ENCODE data around the gene VASH1.

VASH1 gene

DNA sequence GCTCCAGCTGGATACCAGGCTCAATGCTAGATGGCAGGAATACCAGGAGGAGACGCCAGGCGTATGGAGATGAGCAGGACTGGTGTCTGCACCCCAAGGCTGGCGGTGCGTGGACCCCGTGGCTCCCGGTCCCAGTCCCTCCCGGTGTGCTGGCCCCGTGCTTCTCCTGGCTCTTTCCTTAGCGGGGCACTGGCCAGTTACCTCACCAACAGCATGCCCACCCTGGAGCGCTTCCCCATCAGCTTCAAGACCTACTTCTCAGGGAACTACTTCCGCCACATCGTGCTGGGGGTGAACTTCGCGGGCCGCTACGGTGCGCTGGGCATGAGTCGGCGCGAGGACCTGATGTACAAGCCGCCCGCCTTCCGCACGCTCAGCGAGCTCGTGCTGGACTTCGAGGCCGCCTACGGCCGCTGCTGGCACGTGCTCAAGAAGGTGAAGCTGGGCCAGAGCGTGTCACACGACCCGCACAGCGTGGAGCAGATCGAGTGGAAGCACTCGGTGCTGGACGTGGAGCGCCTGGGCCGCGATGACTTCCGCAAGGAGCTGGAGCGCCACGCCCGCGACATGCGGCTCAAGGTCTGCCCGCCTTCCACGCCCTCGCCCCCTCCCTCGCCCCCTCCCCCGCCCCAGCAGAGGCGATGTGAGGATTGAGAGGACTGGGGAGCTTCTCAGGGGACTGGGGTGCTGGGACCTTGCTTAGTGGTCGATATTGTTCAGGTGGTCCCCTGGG, 14.6 kb downstream of the VASH1 start:
- CTCF ChIA-PET = interaction anchor here (0.6 to 3.6 kb wide), 4 partner anchors 15 to 65 kb away, joined by 3 to 14 read pairs (median 3); no protein-coding TSS in a partner anchor
- POLR2A ChIA-PET = no interaction called here
- Histone ChIP-seq H3K27ac (ENCODE audit: extremely low read depth, low read depth, low read length) (no peak overlapping the region), H3K4me3 (ENCODE audit: low read depth, low read length) (no peak overlapping the region), H3K4me1 (ENCODE audit: control insufficient read depth, insufficient read depth, low read length) (0 out of 2 replicates have a peak, but pooled peaks cover 2% of the 10 kb centered on the region), H3K9me3 (ENCODE audit: control insufficient read depth, insufficient read depth, low read depth, low read length) (no peaks in the 10 kb centered on the region), H3K36me3 (ENCODE audit: control insufficient read depth in 2 of 2, insufficient read depth in 1 of 2, low read length in 2 of 2) (peaks cover 0 to 22% of the 10 kb centered on the region in 2 experiments; a peak in 1 of 3 replicates)
- TF ChIP-seq SP3 (tag by site-specific recombination; IDR thresholded peaks at IDR 0.05) = no peak
- TF ChIP-seq OSR2 (tag by site-specific recombination; IDR thresholded peaks at IDR 0.05) = no peak
- no peak for TF ChIP-seq ZNF16 (tag by site-specific recombination; IDR thresholded peaks at IDR 0.05; ENCODE audit: low read depth)

- Histone ChIP-seq H3K36me3 (ENCODE audit: control insufficient read depth in 2 of 2, insufficient read depth in 1 of 2, low read length in 2 of 2) (peaks cover 0 to 30% of the 10 kb centered on the region in 2 experiments; a peak in 1 of 3 replicates), H3K4me1 (ENCODE audit: control insufficient read depth, insufficient read depth, low read length) (0 out of 2 replicates have a peak, but pooled peaks cover 2% of the 10 kb centered on the region), H3K9me3 (ENCODE audit: control insufficient read depth, insufficient read depth, low read depth, low read length) (no peaks in the 10 kb centered on the region), H3K4me3 (ENCODE audit: low read depth, low read length) (no peak overlapping the region), H3K27ac (ENCODE audit: extremely low read depth, low read depth, low read length) (no peak overlapping the region)
- ChIA-PET CTCF (interaction anchor here (1.0 to 3.6 kb wide), 4 partner anchors 9 to 66 kb away, joined by 3 to 14 read pairs (median 4); no protein-coding TSS in a partner anchor), POLR2A (no interaction called here)
- TF ChIP-seq ZNF768 (tag by site-specific recombination; IDR thresholded peaks at IDR 0.05) (no peak), ZIC2 (tag by site-specific recombination; IDR thresholded peaks at IDR 0.05) (peak; percentile 90), ZBTB8A (tag by site-specific recombination; IDR thresholded peaks at IDR 0.05) (peak; percentile 48; the same call in 1 of the 2 replicates), ZNF24 (tag by site-specific recombination; IDR thresholded peaks at IDR 0.05) (no peak), ZNF350 (tag by site-specific recombination; IDR thresholded peaks at IDR 0.05) (no peak), OVOL3 (tag by site-specific recombination; IDR thresholded peaks at IDR 0.05) (no peak), ZNF658 (tag by site-specific recombination; IDR thresholded peaks at IDR 0.05) (no peak), ZNF174 (tag by site-specific recombination; IDR thresholded peaks at IDR 0.05) (no peak), YY1 (tag by site-specific recombination; IDR thresholded peaks at IDR 0.05) (no peak), ZNF654 (tag by site-specific recombination; IDR thresholded peaks at IDR 0.05; ENCODE audit: low read depth) (no peak), HOXC10 (CRISPR knock-in tag; IDR thresholded peaks at IDR 0.05) (no peak), ZNF132 (tag by site-specific recombination; IDR thresholded peaks at IDR 0.05; ENCODE audit: borderline replicate concordance) (no peak), ZNF274 (IDR thresholded peaks at IDR 0.05; ENCODE audit: low read length) (no peak), ZNF274 (tag by site-specific recombination; IDR thresholded peaks at IDR 0.05; ENCODE audit: borderline replicate concordance) (no peak), SP7 (tag by site-specific recombination; IDR thresholded peaks at IDR 0.05) (no peak), BCL11B (tag by site-specific recombination; IDR thresholded peaks at IDR 0.05; ENCODE audit: low read depth) (no peak), ZNF639 (tag by site-specific recombination; IDR thresholded peaks at IDR 0.05) (no peak), ZNF561 (tag by site-specific recombination; IDR thresholded peaks at IDR 0.05; ENCODE audit: borderline replicate concordance) (no peak), ZNF133 (tag by site-specific recombination; IDR thresholded peaks at IDR 0.05) (no peak), ZFP3 (tag by site-specific recombination; IDR thresholded peaks at IDR 0.05; ENCODE audit: low read depth) (no peak)
- TF ChIP-seq, protein P1, sequence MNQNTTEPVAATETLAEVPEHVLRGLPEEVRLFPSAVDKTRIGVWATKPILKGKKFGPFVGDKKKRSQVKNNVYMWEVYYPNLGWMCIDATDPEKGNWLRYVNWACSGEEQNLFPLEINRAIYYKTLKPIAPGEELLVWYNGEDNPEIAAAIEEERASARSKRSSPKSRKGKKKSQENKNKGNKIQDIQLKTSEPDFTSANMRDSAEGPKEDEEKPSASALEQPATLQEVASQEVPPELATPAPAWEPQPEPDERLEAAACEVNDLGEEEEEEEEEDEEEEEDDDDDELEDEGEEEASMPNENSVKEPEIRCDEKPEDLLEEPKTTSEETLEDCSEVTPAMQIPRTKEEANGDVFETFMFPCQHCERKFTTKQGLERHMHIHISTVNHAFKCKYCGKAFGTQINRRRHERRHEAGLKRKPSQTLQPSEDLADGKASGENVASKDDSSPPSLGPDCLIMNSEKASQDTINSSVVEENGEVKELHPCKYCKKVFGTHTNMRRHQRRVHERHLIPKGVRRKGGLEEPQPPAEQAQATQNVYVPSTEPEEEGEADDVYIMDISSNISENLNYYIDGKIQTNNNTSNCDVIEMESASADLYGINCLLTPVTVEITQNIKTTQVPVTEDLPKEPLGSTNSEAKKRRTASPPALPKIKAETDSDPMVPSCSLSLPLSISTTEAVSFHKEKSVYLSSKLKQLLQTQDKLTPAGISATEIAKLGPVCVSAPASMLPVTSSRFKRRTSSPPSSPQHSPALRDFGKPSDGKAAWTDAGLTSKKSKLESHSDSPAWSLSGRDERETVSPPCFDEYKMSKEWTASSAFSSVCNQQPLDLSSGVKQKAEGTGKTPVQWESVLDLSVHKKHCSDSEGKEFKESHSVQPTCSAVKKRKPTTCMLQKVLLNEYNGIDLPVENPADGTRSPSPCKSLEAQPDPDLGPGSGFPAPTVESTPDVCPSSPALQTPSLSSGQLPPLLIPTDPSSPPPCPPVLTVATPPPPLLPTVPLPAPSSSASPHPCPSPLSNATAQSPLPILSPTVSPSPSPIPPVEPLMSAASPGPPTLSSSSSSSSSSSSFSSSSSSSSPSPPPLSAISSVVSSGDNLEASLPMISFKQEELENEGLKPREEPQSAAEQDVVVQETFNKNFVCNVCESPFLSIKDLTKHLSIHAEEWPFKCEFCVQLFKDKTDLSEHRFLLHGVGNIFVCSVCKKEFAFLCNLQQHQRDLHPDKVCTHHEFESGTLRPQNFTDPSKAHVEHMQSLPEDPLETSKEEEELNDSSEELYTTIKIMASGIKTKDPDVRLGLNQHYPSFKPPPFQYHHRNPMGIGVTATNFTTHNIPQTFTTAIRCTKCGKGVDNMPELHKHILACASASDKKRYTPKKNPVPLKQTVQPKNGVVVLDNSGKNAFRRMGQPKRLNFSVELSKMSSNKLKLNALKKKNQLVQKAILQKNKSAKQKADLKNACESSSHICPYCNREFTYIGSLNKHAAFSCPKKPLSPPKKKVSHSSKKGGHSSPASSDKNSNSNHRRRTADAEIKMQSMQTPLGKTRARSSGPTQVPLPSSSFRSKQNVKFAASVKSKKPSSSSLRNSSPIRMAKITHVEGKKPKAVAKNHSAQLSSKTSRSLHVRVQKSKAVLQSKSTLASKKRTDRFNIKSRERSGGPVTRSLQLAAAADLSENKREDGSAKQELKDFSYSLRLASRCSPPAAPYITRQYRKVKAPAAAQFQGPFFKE (tag by site-specific recombination; IDR thresholded peaks at IDR 0.05; ENCODE audit: borderline replicate concordance) = no peak
- TF ChIP-seq, protein P2, sequence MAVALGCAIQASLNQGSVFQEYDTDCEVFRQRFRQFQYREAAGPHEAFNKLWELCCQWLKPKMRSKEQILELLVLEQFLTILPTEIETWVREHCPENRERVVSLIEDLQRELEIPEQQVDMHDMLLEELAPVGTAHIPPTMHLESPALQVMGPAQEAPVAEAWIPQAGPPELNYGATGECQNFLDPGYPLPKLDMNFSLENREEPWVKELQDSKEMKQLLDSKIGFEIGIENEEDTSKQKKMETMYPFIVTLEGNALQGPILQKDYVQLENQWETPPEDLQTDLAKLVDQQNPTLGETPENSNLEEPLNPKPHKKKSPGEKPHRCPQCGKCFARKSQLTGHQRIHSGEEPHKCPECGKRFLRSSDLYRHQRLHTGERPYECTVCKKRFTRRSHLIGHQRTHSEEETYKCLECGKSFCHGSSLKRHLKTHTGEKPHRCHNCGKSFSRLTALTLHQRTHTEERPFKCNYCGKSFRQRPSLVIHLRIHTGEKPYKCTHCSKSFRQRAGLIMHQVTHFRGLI (tag by site-specific recombination; IDR thresholded peaks at IDR 0.05) = 0 out of 2 replicates have a peak, but pooled peaks have one; percentile 29
These were observed 15.4 kb downstream of the VASH1 start for GRCh38 chr14:76776428-76777251.
